Stimulated activated CD8-positive, alpha-beta memory T cell treated with anti-CD3 and anti-CD28 coated beads, Interleukin-4, amount 100 ng/mL, for 48 hours (primary cell): ENCODE measurements around the gene CNTRL.

Source experiments
- DNase-seq: peaks from one replicate; pipeline ENCODE4 v3.0.0-alpha.2; 2020

Gene CNTRL

GRCh38 chr9:121183666-121184423 lies 109.1 kb downstream of the CNTRL start:
- no peak for DNase-seq

GRCh38 chr9:121184463-121184862 lies 109.7 kb downstream of the CNTRL start:
- DNase-seq = no peak

GRCh38 chr9:121185178-121185745 lies 110.5 kb downstream of the CNTRL start:
- DNase-seq = no peak

GRCh38 chr9:121185774-121186403 lies 111.1 kb downstream of the CNTRL start:
- no peak for DNase-seq

- no peak for DNase-seq
Measured at GRCh38 chr9:121187636-121188305, 113.0 kb downstream of the CNTRL start.

- DNase-seq = no peak
Measured at GRCh38 chr9:121189006-121189405, 114.3 kb downstream of the CNTRL start.

- DNase-seq = no peak
Measured at GRCh38 chr9:121189660-121190059, 114.9 kb downstream of the CNTRL start.

GRCh38 chr9:121191235-121191634 lies 116.5 kb downstream of the CNTRL start:
- DNase-seq = no peak

GRCh38 chr9:121192518-121192917 lies 117.8 kb downstream of the CNTRL start:
- no peak for DNase-seq

- no peak for DNase-seq
Measured at GRCh38 chr9:121192959-121193640, 118.3 kb downstream of the CNTRL start.

- no peak for DNase-seq
Measured at GRCh38 chr9:121194730-121195129, 120.0 kb downstream of the CNTRL start.

GRCh38 chr9:121196389-121196788 lies 121.6 kb downstream of the CNTRL start:
- no peak for DNase-seq

- DNase-seq = no peak
Measured at GRCh38 chr9:121197132-121197531, 122.4 kb downstream of the CNTRL start.

- no peak for DNase-seq
Measured at GRCh38 chr9:121198512-121199042, 123.8 kb downstream of the CNTRL start.

GRCh38 chr9:121199921-121200320 lies 125.2 kb downstream of the CNTRL start:
- DNase-seq = no peak

- no peak for DNase-seq
Measured at GRCh38 chr9:121200356-121200755, 125.6 kb downstream of the CNTRL start.

GRCh38 chr9:121201045-121201737 lies 126.4 kb downstream of the CNTRL start:
- peak; percentile 59 for DNase-seq

GRCh38 chr9:121201738-121202533 lies 127.2 kb downstream of the CNTRL start, which contains the start of gene RAB14:
Gene RAB14 (minus strand): TSS chr9:121201869. CDS start chr9:121193412, 8,457 bp downstream.
- peak; percentile 100 for DNase-seq

GRCh38 chr9:121204121-121204520 lies 129.4 kb downstream of the CNTRL start:
- DNase-seq = no peak

GRCh38 chr9:121204611-121205010 lies 129.9 kb downstream of the CNTRL start:
- no peak for DNase-seq
